ENCODE data around the gene ATG4C.

Gene ATG4C

GRCh38 chr1:62882201-62883104 lies 98.5 kb downstream of the ATG4C start:
- peak; percentile 94 for TF ChIP-seq GATA3 (IDR thresholded peaks at IDR 0.05; ENCODE audit: low read depth, low read length)
- TF ChIP-seq GATA2 (IDR thresholded peaks at IDR 0.05; ENCODE audit: low read depth, low read length), result peak; percentile 73

- TF ChIP-seq GATA3 (IDR thresholded peaks at IDR 0.05; ENCODE audit: low read depth, low read length), result no peak
- no peak for TF ChIP-seq GATA2 (IDR thresholded peaks at IDR 0.05; ENCODE audit: low read depth, low read length)
Measured at GRCh38 chr1:62884156-62884740, 100.3 kb downstream of the ATG4C start.

- TF ChIP-seq GATA2 (IDR thresholded peaks at IDR 0.05; ENCODE audit: low read depth, low read length), result no peak
- TF ChIP-seq GATA3 (IDR thresholded peaks at IDR 0.05; ENCODE audit: low read depth, low read length), result no peak
Measured at GRCh38 chr1:62887799-62888507, 104.0 kb downstream of the ATG4C start.

- TF ChIP-seq GATA3 (IDR thresholded peaks at IDR 0.05; ENCODE audit: low read depth, low read length) (no peak), GATA2 (IDR thresholded peaks at IDR 0.05; ENCODE audit: low read depth, low read length) (no peak)
Measured at GRCh38 chr1:62891956-62892562, 108.1 kb downstream of the ATG4C start.

GRCh38 chr1:62897788-62898187 lies 113.9 kb downstream of the ATG4C start:
- no peak for TF ChIP-seq GATA2 (IDR thresholded peaks at IDR 0.05; ENCODE audit: low read depth, low read length)
- TF ChIP-seq GATA3 (IDR thresholded peaks at IDR 0.05; ENCODE audit: low read depth, low read length), result no peak

- TF ChIP-seq GATA2 (IDR thresholded peaks at IDR 0.05; ENCODE audit: low read depth, low read length) (no peak), GATA3 (IDR thresholded peaks at IDR 0.05; ENCODE audit: low read depth, low read length) (no peak)
Measured at GRCh38 chr1:62900566-62900965, 116.6 kb downstream of the ATG4C start.

- TF ChIP-seq GATA3 (IDR thresholded peaks at IDR 0.05; ENCODE audit: low read depth, low read length), result no peak
- no peak for TF ChIP-seq GATA2 (IDR thresholded peaks at IDR 0.05; ENCODE audit: low read depth, low read length)
Measured at GRCh38 chr1:62901650-62902049, 117.7 kb downstream of the ATG4C start.

- TF ChIP-seq GATA2 (IDR thresholded peaks at IDR 0.05; ENCODE audit: low read depth, low read length) (no peak), GATA3 (IDR thresholded peaks at IDR 0.05; ENCODE audit: low read depth, low read length) (no peak)
Measured at GRCh38 chr1:62903522-62903921, 119.6 kb downstream of the ATG4C start.

GRCh38 chr1:62903982-62904855 lies 120.3 kb downstream of the ATG4C start:
- TF ChIP-seq GATA2 (IDR thresholded peaks at IDR 0.05; ENCODE audit: low read depth, low read length) (no peak), GATA3 (IDR thresholded peaks at IDR 0.05; ENCODE audit: low read depth, low read length) (no peak)

GRCh38 chr1:62904856-62905225 lies 120.9 kb downstream of the ATG4C start:
- TF ChIP-seq GATA3 (IDR thresholded peaks at IDR 0.05; ENCODE audit: low read depth, low read length) (no peak), GATA2 (IDR thresholded peaks at IDR 0.05; ENCODE audit: low read depth, low read length) (no peak)

GRCh38 chr1:62905309-62905708 lies 121.4 kb downstream of the ATG4C start:
- TF ChIP-seq GATA2 (IDR thresholded peaks at IDR 0.05; ENCODE audit: low read depth, low read length) (no peak), GATA3 (IDR thresholded peaks at IDR 0.05; ENCODE audit: low read depth, low read length) (no peak)

- no peak for TF ChIP-seq GATA3 (IDR thresholded peaks at IDR 0.05; ENCODE audit: low read depth, low read length)
- TF ChIP-seq GATA2 (IDR thresholded peaks at IDR 0.05; ENCODE audit: low read depth, low read length), result no peak
Measured at GRCh38 chr1:62905872-62906271, 121.9 kb downstream of the ATG4C start.

GRCh38 chr1:62906428-62906886 lies 122.5 kb downstream of the ATG4C start:
- no peak for TF ChIP-seq GATA3 (IDR thresholded peaks at IDR 0.05; ENCODE audit: low read depth, low read length)
- TF ChIP-seq GATA2 (IDR thresholded peaks at IDR 0.05; ENCODE audit: low read depth, low read length), result no peak

Data from SH-SY5Y (cell line).